ENCODE results near the gene ANOS1. TPM values are rescaled to one million over a fixed set of nuclear protein-coding genes. Genes with fewer than 3 reads are reported as not detected.

The ANOS1 gene
- total and polyA plus RNA-seq, 12 donors = 0.60 to 7.3 (median 2.0) TPM

- 77 to 94% (median 79%) methylated on average over 7 of the region's 7 CpGs for WGBS, 4 donors
- no peaks in the 10 kb centered on the region for H3K27me3 ChIP-seq
- no peak for DNase-seq
- intact Hi-C loops (cut with DNase I) = no loop called here
- no peaks in the 10 kb centered on the region for H3K36me3 ChIP-seq (replicated peaks in 1 of 2)
- no peaks in the 10 kb centered on the region for H3K4me1 ChIP-seq (replicated peaks in 1 of 2)
- TF ChIP-seq CTCF (IDR thresholded peaks at IDR 0.05) (no peak), POLR2A (IDR thresholded peaks at IDR 0.05) (no peak)
- H3K4me3 ChIP-seq = no peak overlapping the region
- no peak overlapping the region for H3K27ac ChIP-seq
- no peaks in the 10 kb centered on the region for H3K9me3 ChIP-seq (replicated peaks in 1 of 3)
These were observed 52.4 kb downstream of the ANOS1 start for GRCh38 chrX:8679550-8679949.

GRCh38 chrX:8675006-8675630 is 56.8 kb downstream of the ANOS1 start:
- 64 to 74% (median 69%) methylated on average over 6 of the region's 6 CpGs for WGBS, 4 donors
- Histone ChIP-seq H3K36me3 (replicated peaks in 1 of 2) (no peaks in the 10 kb centered on the region), H3K9me3 (replicated peaks in 1 of 3) (no peaks in the 10 kb centered on the region), H3K4me3 (no peak overlapping the region), H3K4me1 (replicated peaks in 1 of 2) (no peaks in the 10 kb centered on the region), H3K27me3 (no peaks in the 10 kb centered on the region), H3K27ac (no peak overlapping the region)
- no peak for DNase-seq
- TF ChIP-seq POLR2A (IDR thresholded peaks at IDR 0.05) (no peak), CTCF (IDR thresholded peaks at IDR 0.05) (no peak)
- intact Hi-C loops (cut with DNase I) = no loop called here

GRCh38 chrX:8673201-8673600 is 58.7 kb downstream of the ANOS1 start:
- Histone ChIP-seq H3K36me3 (replicated peaks in 1 of 2) (no peaks in the 10 kb centered on the region), H3K27me3 (no peaks in the 10 kb centered on the region), H3K27ac (no peak overlapping the region), H3K4me3 (no peak overlapping the region), H3K4me1 (replicated peaks in 1 of 2) (no peaks in the 10 kb centered on the region), H3K9me3 (replicated peaks in 1 of 3) (no peaks in the 10 kb centered on the region)
- no peak for TF ChIP-seq POLR2A (IDR thresholded peaks at IDR 0.05)
- TF ChIP-seq CTCF (IDR thresholded peaks at IDR 0.05) = no peak
- WGBS, 4 donors = 60 to 84% (median 66%) methylated on average over 3 to 5 of the region's 5 CpGs
- no peak for DNase-seq
- intact Hi-C loops (cut with DNase I) = no loop called here

GRCh38 chrX:8672176-8672575 is 59.8 kb downstream of the ANOS1 start:
- Histone ChIP-seq H3K36me3 (replicated peaks in 1 of 2) (no peaks in the 10 kb centered on the region), H3K27ac (no peak overlapping the region), H3K27me3 (no peaks in the 10 kb centered on the region), H3K4me1 (replicated peaks in 1 of 2) (no peaks in the 10 kb centered on the region), H3K9me3 (replicated peaks in 1 of 3) (no peaks in the 10 kb centered on the region), H3K4me3 (no peak overlapping the region)
- no peak for DNase-seq
- intact Hi-C loops (cut with DNase I) = no loop called here
- 55 to 69% (median 56%) methylated on average over 2 of the region's 2 CpGs; no CpG with 5 or more reads in 1 of the 4 donors for WGBS, 4 donors
- TF ChIP-seq POLR2A (IDR thresholded peaks at IDR 0.05) (no peak), CTCF (IDR thresholded peaks at IDR 0.05) (no peak)
